Uterus (tissue), 4 donors: Measurements from ENCODE around the gene AQP11. TPM values are rescaled to one million over a fixed set of nuclear protein-coding genes. Genes with fewer than 3 reads are reported as not detected.
"Not testable (repeated sequence)": the region's sequence is repeated elsewhere in the genome, so short reads cannot be mapped to it uniquely, and the experiment has no call there.

ENCODE experiments used
- DNase-seq, 2 donors: peaks; one replicate each; pipeline ENCODE4 v3.0.0-alpha.2; 2019 to 2020
- H3K27ac ChIP-seq, 2 donors: fragments of 200-600 bp; sonication (generic); 1 replicate in 1 of 2; 2 replicates in 1 of 2; pipeline ENCODE4 v1.5.1; 2016 to 2018
- H3K27me3 ChIP-seq, 2 donors: fragments of 200-600 bp; sonication (generic); one replicate each; pipeline ENCODE4 v1.5.1; 2018 to 2019; ENCODE audit warnings: control low read depth in 1 of 2
- H3K36me3 ChIP-seq, 2 donors: fragments of 200-600 bp; sonication (generic); one replicate each; pipeline ENCODE4 v1.5.1; 2019; ENCODE audit warnings: control low read depth in 1 of 2
- H3K4me1 ChIP-seq, 2 donors: fragments of 200-600 bp; sonication (generic); one replicate each; pipeline ENCODE4 v1.5.1; 2018 to 2019; ENCODE audit warnings: control low read depth in 1 of 2
- H3K4me3 ChIP-seq, 2 donors: fragments of 200-600 bp; sonication (generic); 1 replicate in 1 of 2; 2 replicates in 1 of 2; pipeline ENCODE4 v1.5.1; 2018 to 2019; ENCODE audit warnings: mild to moderate bottlenecking in 1 of 2
- H3K9me3 ChIP-seq, 2 donors: fragments of 200-600 bp; sonication (generic); one replicate each; pipeline ENCODE4 v1.5.1; 2019; ENCODE audit warnings: control low read depth in 1 of 2
- CTCF ChIP-seq, 4 experiments: fragments of 200-600 bp in 2 of 4; fragments of 450-650 bp in 2 of 4; sonication (generic) in 2 of 4; IDR thresholded peaks; one replicate each; pipeline ENCODE4 v1.5.1; 2016 to 2019; ENCODE audit warnings: antibody characterized with exemption in 4 of 4, mild to moderate bottlenecking in 2 of 4, moderate library complexity in 1 of 4
- POLR2A ChIP-seq, 2 donors: fragments of 450-650 bp; IDR thresholded peaks; one replicate each; pipeline ENCODE4 v1.6.1; 2016; ENCODE audit warnings: antibody characterized with exemption in 2 of 2, mild to moderate bottlenecking in 1 of 2, moderate library complexity in 1 of 2
- intact Hi-C: fragments of 100-400 bp; cut with DNase I; formaldehyde crosslinking; loops from one replicate; pipeline ENCODE4 v1.15.1; 2023; ENCODE audit warnings: low total_unique reads
- total RNA-seq, 4 donors: library from RNA; depleted of rRNA in 3 of 4; stranded (reverse); fragments of >200 nt in 3 of 4; gene quantifications; one replicate each; pipeline versions ENCODE4 v1.1.0 to v1.2.4, GENCODE V29; 2014 to 2023
- donor health status: DM: yes; HTN: yes; CAD: no.

AQP11 gene
- total RNA-seq, 4 donors from 2014 or later = 0.73 to 6.9 (median 1.9) TPM; not detected in 1

GRCh38 chr11:77548552-77549445, 41.0 kb upstream of the AQP11 start:
- Histone ChIP-seq H3K27me3 (no peaks in the 10 kb centered on the region), H3K9me3 (no peaks in the 10 kb centered on the region), H3K4me1 (no peaks in the 10 kb centered on the region), H3K4me3 (no peak overlapping the region), H3K36me3 (no peaks in the 10 kb centered on the region), H3K27ac (peak overlapping the region in 1 of 2 donors; percentile 51)
- no peak for DNase-seq
- intact Hi-C loops = no loop called here
- TF ChIP-seq CTCF (IDR thresholded peaks at IDR 0.05) = no peak
- TF ChIP-seq POLR2A (IDR thresholded peaks at IDR 0.05) = no peak

- H3K27me3 ChIP-seq, H3K27ac ChIP-seq, H3K9me3 ChIP-seq, H3K4me1 ChIP-seq, H3K36me3 ChIP-seq, H3K4me3 ChIP-seq, intact Hi-C loops, DNase-seq: not testable (repeated sequence)
These were observed 38.3 kb upstream of the AQP11 start for GRCh38 chr11:77551426-77551825.

GRCh38 chr11:77557553-77557952, 32.2 kb upstream of the AQP11 start:
- intact Hi-C loops = no loop called here
- Histone ChIP-seq H3K4me1 (no peaks in the 10 kb centered on the region), H3K36me3 (no peaks in the 10 kb centered on the region), H3K4me3 (no peak overlapping the region), H3K9me3 (no peaks in the 10 kb centered on the region), H3K27ac (no peak overlapping the region), H3K27me3 (no peaks in the 10 kb centered on the region)
- DNase-seq = no peak
- TF ChIP-seq CTCF (IDR thresholded peaks at IDR 0.05) (no peak), POLR2A (IDR thresholded peaks at IDR 0.05) (no peak)

- no peak for DNase-seq
- H3K36me3 ChIP-seq = no peaks in the 10 kb centered on the region
- H3K4me3 ChIP-seq = no peak overlapping the region
- H3K27ac ChIP-seq = no peak overlapping the region
- no peak for TF ChIP-seq CTCF (IDR thresholded peaks at IDR 0.05)
- TF ChIP-seq POLR2A (IDR thresholded peaks at IDR 0.05) = no peak
- no peaks in the 10 kb centered on the region for H3K4me1 ChIP-seq
- H3K9me3 ChIP-seq = no peaks in the 10 kb centered on the region
- no peaks in the 10 kb centered on the region for H3K27me3 ChIP-seq
- intact Hi-C loops = no loop called here
These were observed 31.4 kb upstream of the AQP11 start for GRCh38 chr11:77558380-77558779.

- H3K4me3 ChIP-seq = no peak overlapping the region
- DNase-seq = no peak
- no peaks in the 10 kb centered on the region for H3K36me3 ChIP-seq
- H3K27ac ChIP-seq = no peak overlapping the region
- H3K4me1 ChIP-seq = no peaks in the 10 kb centered on the region
- H3K9me3 ChIP-seq = no peaks in the 10 kb centered on the region
- intact Hi-C loops = no loop called here
- no peaks in the 10 kb centered on the region for H3K27me3 ChIP-seq
- TF ChIP-seq POLR2A (IDR thresholded peaks at IDR 0.05) (no peak), CTCF (IDR thresholded peaks at IDR 0.05) (no peak)
These were observed 29.9 kb upstream of the AQP11 start for GRCh38 chr11:77559686-77560401.
